Epidermal melanocyte (primary cell): ENCODE results near the gene IRX6.

Experiments used
- DNase-seq: peaks from one replicate; pipeline ENCODE4 v3.0.0; 2011; ENCODE audit warnings: low spot score; ENCODE audit not compliant: insufficient read length

The IRX6 gene

GRCh38 chr16:55364811-55365210 lies 40.8 kb downstream of the IRX6 start:
- DNase-seq: no peak

GRCh38 chr16:55367301-55367811 lies 43.4 kb downstream of the IRX6 start:
- DNase-seq: peak; percentile 27

GRCh38 chr16:55367866-55368603 lies 44.0 kb downstream of the IRX6 start:
- no peak for DNase-seq

GRCh38 chr16:55369151-55369550 lies 45.1 kb downstream of the IRX6 start:
- no peak for DNase-seq

- peak; percentile 60 for DNase-seq
Measured at GRCh38 chr16:55370762-55371482, 46.9 kb downstream of the IRX6 start.

GRCh38 chr16:55372792-55373488 lies 48.9 kb downstream of the IRX6 start:
- no peak for DNase-seq

GRCh38 chr16:55373489-55373832 lies 49.5 kb downstream of the IRX6 start:
- DNase-seq: no peak

GRCh38 chr16:55376045-55376444 lies 52.0 kb downstream of the IRX6 start:
- no peak for DNase-seq

- DNase-seq: no peak
Measured at GRCh38 chr16:55376567-55377167, 52.7 kb downstream of the IRX6 start.

GRCh38 chr16:55377840-55378239 lies 53.8 kb downstream of the IRX6 start:
- DNase-seq: no peak

- DNase-seq: no peak
Measured at GRCh38 chr16:55378616-55379015, 54.6 kb downstream of the IRX6 start.

- DNase-seq: no peak
Measured at GRCh38 chr16:55379371-55379770, 55.4 kb downstream of the IRX6 start.

- DNase-seq: no peak
Measured at GRCh38 chr16:55379876-55380390, 55.9 kb downstream of the IRX6 start.
